Neural crest cell (in vitro differentiated cells): Measurements from ENCODE around the gene FOSL2. TPM values are rescaled to one million over a fixed set of nuclear protein-coding genes. Genes with fewer than 3 reads are reported as not detected.

Experiments
- DNase-seq: peaks from one replicate; pipeline ENCODE4 v3.0.0; 2021; ENCODE audit warnings: low read depth, mixed read lengths, low spot score
- H3K27ac Mint-ChIP-seq: one replicate; pipeline ENCODE4 v1.8.0; 2021; ENCODE audit warnings: mild to moderate bottlenecking, mixed read lengths; ENCODE audit not compliant: unreplicated experiment
- H3K27me3 Mint-ChIP-seq: 2 replicates; pipeline ENCODE4 v1.8.0; 2021; ENCODE audit warnings: low read depth, mild to moderate bottlenecking, mixed read lengths
- H3K36me3 Mint-ChIP-seq: 2 replicates; pipeline ENCODE4 v1.8.0; 2021; ENCODE audit warnings: low read depth, mild to moderate bottlenecking, mixed read lengths
- H3K4me1 Mint-ChIP-seq: 2 replicates; pipeline ENCODE4 v1.8.0; 2021; ENCODE audit warnings: mixed read lengths
- H3K4me3 Mint-ChIP-seq: one replicate; pipeline ENCODE4 v1.8.0; 2021; ENCODE audit warnings: mild to moderate bottlenecking, mixed read lengths
- H3K9me3 Mint-ChIP-seq: 2 replicates; pipeline ENCODE4 v1.8.0; 2021; ENCODE audit warnings: mixed read lengths
- total RNA-seq: library from RNA; stranded (reverse); gene quantifications from 2 replicates; pipeline ENCODE4 v1.2.1, GENCODE V29; 2021
- TF ChIP-seq, protein P1 (sequence below): fragments of 200-600 bp; sonication (generic); conservative IDR thresholded peaks from 2 replicates; pipeline ENCODE4 v1.5.0; 2021; ENCODE audit warnings: antibody characterized with exemption, mild to moderate bottlenecking

FOSL2 gene
- total RNA-seq, 1 donor from 2014 or later, result 2.9 TPM

DNA sequence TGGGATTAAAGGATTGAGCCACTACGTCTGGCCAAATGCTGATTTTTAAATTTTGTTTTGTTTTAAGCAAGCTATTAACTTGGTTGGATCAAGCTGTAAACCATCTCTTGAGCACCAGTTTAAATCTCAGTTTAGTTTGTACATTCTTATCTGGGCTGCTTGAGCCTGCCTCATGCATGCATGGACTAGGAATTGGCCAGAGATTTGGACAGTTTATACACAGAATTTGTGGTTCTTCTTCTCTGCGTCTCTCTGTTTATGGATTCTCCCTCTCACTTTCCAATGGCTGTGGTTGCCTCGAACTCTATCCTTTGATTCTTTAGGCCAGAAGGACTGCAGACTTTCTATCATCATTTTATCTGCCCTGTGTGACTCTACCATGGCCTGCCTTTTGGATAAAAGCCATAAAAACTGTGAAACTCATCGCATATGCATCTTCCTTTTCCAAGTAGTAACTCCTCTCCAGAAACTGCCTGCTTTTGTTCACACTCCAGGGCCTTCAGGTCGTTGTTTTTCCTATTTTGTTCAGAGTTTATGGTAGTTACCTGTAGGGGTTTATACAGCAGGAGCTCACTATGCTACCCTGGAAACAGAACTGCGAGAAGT lies 70.7 kb downstream of the FOSL2 start:
- no peaks in the 10 kb centered on the region for H3K36me3 Mint-ChIP-seq
- no peak for DNase-seq
- no peaks in the 10 kb centered on the region for H3K4me1 Mint-ChIP-seq
- TF ChIP-seq, protein P1, sequence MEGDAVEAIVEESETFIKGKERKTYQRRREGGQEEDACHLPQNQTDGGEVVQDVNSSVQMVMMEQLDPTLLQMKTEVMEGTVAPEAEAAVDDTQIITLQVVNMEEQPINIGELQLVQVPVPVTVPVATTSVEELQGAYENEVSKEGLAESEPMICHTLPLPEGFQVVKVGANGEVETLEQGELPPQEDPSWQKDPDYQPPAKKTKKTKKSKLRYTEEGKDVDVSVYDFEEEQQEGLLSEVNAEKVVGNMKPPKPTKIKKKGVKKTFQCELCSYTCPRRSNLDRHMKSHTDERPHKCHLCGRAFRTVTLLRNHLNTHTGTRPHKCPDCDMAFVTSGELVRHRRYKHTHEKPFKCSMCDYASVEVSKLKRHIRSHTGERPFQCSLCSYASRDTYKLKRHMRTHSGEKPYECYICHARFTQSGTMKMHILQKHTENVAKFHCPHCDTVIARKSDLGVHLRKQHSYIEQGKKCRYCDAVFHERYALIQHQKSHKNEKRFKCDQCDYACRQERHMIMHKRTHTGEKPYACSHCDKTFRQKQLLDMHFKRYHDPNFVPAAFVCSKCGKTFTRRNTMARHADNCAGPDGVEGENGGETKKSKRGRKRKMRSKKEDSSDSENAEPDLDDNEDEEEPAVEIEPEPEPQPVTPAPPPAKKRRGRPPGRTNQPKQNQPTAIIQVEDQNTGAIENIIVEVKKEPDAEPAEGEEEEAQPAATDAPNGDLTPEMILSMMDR, result no peak
- H3K4me3 Mint-ChIP-seq, result no peak overlapping the region
- H3K27me3 Mint-ChIP-seq, result peaks cover 10% of the 10 kb centered on the region
- no peak overlapping the region for H3K27ac Mint-ChIP-seq
- H3K9me3 Mint-ChIP-seq, result peaks cover 11% of the 10 kb centered on the region

DNA sequence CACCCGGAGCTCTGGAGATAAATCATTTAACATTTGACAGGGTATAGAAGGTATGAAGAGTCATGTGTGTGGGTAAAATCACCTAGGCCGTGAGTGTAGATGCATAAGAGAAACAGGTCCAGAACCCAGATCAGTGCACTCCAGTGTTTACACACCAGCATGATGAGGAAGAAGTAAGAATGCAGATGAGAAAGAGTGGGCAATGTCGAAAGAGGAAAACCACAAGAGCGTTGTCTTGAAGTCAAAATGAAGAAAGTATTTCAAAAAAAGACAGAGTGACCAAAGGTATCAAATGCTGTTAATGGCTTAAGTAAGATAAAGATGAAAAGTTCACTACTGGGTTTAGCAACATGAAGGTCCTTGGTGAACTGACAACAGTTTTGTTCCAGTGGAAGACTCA lies 71.2 kb downstream of the FOSL2 start:
- Mint-ChIP-seq H3K36me3 (no peaks in the 10 kb centered on the region), H3K9me3 (peaks cover 11% of the 10 kb centered on the region), H3K27me3 (peaks cover 10% of the 10 kb centered on the region), H3K27ac (no peak overlapping the region), H3K4me3 (no peak overlapping the region), H3K4me1 (no peaks in the 10 kb centered on the region)
- TF ChIP-seq, protein P1, result no peak
- no peak for DNase-seq

DNA sequence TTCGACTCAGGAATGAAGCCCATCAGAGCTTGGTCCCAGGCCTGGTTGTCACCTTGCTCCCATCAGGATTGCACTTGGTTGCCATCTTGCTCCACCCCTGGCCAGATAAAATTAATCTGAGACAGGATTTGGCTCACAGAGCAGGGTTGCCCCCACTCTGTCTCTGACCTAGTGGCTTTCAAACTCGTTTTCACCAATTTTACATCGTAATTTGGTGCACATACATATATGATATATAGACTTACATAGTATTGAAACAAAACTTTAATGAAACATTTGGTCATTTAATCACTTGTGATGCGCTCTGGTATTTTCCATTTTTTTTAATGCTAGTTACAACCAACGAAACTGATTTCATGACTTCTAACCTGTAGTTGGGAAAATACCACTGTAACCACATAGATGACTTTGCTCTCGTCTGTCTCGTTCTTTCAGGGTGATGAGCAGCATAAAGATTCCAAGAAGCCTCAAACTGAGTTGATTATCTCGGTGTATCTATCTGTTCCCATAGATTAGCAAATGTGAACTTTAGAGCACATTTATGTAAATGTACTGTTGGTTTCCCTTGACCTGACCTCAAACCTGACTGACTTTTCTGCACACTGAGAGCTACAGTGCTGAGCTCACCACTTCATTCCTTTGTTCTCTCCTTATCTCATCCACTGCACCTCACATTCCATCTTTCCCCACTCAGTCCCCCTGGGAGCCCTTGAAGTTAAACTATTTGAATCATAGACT lies 72.7 kb downstream of the FOSL2 start:
- H3K4me3 Mint-ChIP-seq, result no peak overlapping the region
- no peaks in the 10 kb centered on the region for H3K36me3 Mint-ChIP-seq
- H3K27me3 Mint-ChIP-seq, result peaks cover 10% of the 10 kb centered on the region
- H3K4me1 Mint-ChIP-seq, result no peaks in the 10 kb centered on the region
- DNase-seq, result no peak
- no peak overlapping the region for H3K27ac Mint-ChIP-seq
- H3K9me3 Mint-ChIP-seq, result peaks cover 11% of the 10 kb centered on the region
- TF ChIP-seq, protein P1, result no peak

Other genes with a start within 250 kb of the FOSL2 start
- 0.16 TPM in 1 of 2 replicates, not detected in the other for gene PLB1, start 103.2 kb downstream of the FOSL2 start, total RNA-seq